22Rv1 (cell line): ENCODE measurements around the gene PSORS1C2.
"Not testable (repeated sequence)": the region's sequence is repeated elsewhere in the genome, so short reads cannot be mapped to it uniquely, and the experiment has no call there.

Experiments used
- H3K27ac ChIP-seq: fragments of 450-650 bp; 2 replicates; pipeline ENCODE4 v1.5.1; 2017
- ZFX ChIP-seq: fragments of 450-650 bp; IDR thresholded peaks from 2 replicates; pipeline ENCODE4 v1.6.1; 2017; ENCODE audit warnings: antibody characterized with exemption, borderline replicate concordance
- TF ChIP-seq, protein P1 (sequence below): fragments of 450-650 bp; IDR thresholded peaks from 2 replicates; pipeline ENCODE4 v1.5.1; 2017; ENCODE audit warnings: mild to moderate bottlenecking

Gene PSORS1C2

DNA sequence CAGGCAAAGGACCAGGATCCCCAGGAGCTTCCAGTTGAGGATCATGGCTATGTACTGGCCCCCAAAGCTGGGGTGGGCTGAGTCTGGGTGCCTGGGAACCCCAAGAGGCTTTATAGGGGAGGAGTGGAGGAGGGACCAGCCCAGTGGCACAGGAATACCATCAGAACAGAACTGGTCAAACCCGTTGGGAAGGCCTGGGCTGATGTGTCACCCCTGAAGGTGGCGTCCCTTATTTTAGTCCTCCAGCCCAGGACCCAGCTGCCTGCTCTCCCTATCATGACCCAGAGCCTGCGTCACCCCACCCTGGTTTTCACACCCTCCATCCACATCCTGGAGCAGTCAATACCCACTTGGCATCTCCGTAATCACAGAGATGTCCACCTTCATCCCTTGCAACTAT, at the start of gene PSORS1C2:
TSS of gene PSORS1C2 (minus strand) at position 85 of the 400 bp plus-strand sequence. CDS start at position 45, 40 bp downstream.
- no peak within 1 kb of the TSS for H3K27ac ChIP-seq
- no peak for TF ChIP-seq ZFX
- TF ChIP-seq, protein P1, sequence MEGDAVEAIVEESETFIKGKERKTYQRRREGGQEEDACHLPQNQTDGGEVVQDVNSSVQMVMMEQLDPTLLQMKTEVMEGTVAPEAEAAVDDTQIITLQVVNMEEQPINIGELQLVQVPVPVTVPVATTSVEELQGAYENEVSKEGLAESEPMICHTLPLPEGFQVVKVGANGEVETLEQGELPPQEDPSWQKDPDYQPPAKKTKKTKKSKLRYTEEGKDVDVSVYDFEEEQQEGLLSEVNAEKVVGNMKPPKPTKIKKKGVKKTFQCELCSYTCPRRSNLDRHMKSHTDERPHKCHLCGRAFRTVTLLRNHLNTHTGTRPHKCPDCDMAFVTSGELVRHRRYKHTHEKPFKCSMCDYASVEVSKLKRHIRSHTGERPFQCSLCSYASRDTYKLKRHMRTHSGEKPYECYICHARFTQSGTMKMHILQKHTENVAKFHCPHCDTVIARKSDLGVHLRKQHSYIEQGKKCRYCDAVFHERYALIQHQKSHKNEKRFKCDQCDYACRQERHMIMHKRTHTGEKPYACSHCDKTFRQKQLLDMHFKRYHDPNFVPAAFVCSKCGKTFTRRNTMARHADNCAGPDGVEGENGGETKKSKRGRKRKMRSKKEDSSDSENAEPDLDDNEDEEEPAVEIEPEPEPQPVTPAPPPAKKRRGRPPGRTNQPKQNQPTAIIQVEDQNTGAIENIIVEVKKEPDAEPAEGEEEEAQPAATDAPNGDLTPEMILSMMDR: no peak

DNA sequence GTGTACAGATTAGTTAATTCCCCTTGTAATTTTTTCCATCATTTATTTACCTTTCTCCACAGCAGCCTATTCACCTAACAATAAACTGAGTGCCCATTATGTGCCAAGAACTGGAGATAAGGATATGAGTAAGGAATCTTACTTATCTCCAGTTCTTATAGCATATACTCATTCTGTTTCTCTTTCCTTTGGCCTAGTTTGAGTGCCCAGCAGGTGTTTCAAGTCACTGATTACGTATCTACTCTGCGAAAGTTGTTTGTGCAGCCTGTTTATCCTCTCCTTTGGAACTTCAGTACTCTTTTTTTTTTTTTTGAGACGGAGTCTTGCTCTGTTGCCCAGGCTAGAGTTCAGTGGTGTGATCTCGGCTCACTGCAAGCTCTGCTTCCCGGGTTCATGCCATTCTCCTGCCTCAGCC, 48.9 kb upstream of the PSORS1C2 start:
- TF ChIP-seq, protein P1: no peak
- TF ChIP-seq ZFX: no peak
- H3K27ac ChIP-seq: peak overlapping the region; percentile 94

DNA sequence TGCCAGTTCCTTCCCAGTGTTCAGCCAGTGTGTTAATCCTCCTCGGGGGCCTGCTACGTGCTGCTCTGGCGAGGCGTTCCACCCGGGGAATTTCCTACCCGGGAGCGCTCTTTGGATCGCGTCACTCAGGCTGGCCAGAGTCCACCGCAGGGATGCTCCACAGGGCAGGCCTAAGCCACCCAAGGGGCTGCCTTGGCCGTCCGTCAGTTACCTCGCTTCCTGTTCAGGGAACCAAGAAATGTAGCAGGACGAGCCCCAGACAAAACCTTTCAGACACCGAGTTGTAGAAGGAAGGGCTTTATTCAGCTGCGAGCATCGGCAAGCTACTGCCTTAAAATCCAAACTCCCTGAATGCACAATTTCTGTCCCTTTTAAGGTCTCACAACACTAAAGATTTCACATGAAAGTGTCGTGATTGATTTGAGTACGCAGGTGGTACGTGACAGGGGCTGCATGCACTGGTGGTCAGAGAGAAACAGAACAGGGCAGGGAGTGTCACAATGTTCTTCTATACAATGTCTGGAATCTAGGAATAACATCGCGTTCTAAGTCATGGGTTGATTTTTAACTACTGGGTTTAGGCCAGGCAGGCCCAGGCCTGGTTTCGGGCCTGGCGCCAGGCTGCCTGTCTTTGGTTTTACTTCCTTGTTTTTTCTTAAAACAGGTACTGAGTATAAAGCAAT, 47.3 kb upstream of the PSORS1C2 start:
- H3K27ac ChIP-seq: peak overlapping the region; percentile 94
- TF ChIP-seq, protein P1: no peak
- TF ChIP-seq ZFX: no peak

DNA sequence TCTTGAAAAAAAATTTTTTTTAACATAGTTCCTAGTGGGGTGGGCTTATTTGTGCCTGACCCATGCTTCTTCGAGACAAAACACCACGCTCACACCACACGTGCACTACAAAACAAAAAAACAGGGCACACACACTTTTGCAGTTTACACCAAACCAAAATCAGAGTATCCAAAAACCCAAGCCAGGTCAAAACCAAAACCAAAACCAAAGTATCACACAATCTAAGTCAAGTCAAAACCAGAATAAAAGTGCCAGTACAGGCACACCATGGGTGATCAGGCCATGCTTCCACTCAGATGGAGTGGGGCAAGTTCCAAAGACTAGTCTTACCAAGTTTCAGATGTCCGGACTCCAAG, 46.8 kb upstream of the PSORS1C2 start:
- H3K27ac ChIP-seq: peak overlapping the region; percentile 94

DNA sequence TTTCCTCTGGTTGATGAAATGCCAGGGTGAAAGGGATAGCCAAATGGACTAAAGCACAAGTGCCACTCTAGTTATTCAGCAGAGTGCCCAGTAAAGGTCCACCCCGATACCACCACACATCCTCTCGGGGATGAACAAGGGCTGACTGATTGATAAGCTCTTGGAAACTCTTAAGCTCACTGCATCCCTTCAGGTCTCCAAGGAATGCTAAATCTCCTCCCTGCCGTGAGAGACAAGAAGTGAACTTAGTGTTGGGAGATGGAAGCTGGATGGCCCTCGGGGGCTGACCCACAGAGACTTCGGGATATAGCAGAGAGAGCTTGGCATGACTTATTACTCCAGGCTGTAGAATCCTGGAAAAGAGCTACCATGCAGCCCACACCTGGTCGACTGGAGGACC, 45.0 kb upstream of the PSORS1C2 start:
- not testable (repeated sequence) for H3K27ac ChIP-seq

DNA sequence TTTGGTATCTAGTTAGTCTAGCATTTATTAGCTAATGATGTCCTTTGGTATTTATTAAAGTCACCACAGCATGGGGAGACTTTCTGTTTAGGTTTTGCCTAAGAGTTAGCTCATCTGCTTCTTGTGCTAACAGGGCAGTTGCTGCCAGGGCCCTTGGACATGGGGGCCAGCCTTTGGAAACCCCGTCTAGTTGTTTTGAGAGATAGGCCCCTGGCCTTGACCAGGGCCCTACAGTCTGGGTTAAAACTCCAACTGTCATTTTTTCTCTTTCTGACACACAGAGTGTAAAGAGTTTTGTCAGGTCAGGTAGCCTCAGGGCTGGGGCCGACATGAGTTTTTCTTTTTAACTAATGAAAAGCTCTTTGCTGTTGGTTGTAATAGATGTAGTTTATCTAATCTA, 44.4 kb upstream of the PSORS1C2 start:
- H3K27ac ChIP-seq: not testable (repeated sequence)

DNA sequence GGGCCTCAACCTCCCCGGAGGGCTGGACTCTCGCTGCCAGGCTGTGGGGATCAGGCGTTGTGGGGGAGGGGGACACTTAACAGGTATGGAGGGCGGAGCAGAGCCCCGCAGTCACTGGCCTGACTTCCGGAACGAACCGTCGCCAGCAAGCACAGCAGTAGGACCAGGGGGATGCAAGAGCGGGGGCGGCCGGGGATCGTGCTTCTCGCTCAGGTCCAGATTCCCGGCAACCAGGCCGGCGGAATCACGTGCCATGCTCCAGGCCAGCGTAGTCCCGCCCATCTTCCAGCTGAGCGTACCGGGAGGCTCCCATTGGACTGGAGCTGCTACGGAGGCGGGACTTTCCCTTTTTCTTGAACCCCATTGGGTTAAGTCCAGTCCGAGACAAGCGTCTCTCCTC, 41.6 kb upstream of the PSORS1C2 start:
- TF ChIP-seq ZFX: no peak
- TF ChIP-seq, protein P1: no peak
- no peak overlapping the region for H3K27ac ChIP-seq

DNA sequence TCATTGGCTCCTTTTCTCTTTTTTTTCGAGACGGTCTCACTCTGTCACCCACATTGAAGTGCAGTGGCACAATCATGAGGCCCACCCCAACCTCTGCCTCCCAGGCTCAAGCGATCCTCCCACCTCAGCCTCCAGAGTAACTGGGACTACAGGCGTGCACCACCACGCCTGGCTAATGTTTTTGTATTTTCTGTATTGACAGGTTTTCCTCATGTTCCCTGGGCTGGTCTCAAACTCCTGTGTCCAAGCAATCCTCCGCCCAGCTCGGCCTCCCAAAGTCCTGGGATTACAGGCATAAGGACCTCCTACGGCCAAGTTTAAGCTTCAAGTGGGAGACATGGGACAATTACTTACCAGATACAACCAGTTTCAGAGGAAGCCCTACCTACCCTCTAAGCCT, 41.0 kb upstream of the PSORS1C2 start:
- TF ChIP-seq, protein P1: no peak
- TF ChIP-seq ZFX: no peak
- no peak overlapping the region for H3K27ac ChIP-seq

DNA sequence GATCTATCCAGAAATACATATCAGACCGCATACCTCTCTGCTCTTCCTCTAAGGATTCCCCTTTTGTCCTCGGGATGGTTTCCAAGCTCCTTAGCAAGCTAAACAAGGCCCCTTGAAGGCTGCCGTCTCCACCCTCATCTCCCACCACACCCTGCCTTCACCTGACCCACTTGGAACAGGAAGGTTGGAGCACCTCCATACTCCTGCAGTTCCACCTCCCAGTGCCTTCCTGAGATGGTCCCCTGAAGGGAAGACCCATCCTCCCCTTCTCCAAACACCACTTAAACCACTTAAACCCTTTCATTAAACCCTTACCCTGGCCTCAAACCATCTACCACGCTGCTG, 40.1 kb upstream of the PSORS1C2 start:
- no peak overlapping the region for H3K27ac ChIP-seq
- TF ChIP-seq, protein P1: no peak
- no peak for TF ChIP-seq ZFX
